HFF-Myc (cell line): ENCODE results near the gene USP40.

Source experiments
- DNase-seq: peaks from one replicate; pipeline ENCODE4 v3.0.0-alpha.2; 2011; ENCODE audit warnings: low read depth; ENCODE audit errors: extremely low read depth
- H3K4me3 ChIP-seq: replicated peaks from 2 replicates; pipeline ENCODE4 v1.5.1; 2011; ENCODE audit warnings: low read depth, mild to moderate bottlenecking, control low read depth, low read length
- TF ChIP-seq, protein P1 (sequence below): IDR thresholded peaks from 2 replicates; pipeline ENCODE4 v1.5.1; 2012; ENCODE audit warnings: mild to moderate bottlenecking, low read depth, low read length, control low read depth; ENCODE audit errors: missing control alignments

The USP40 gene

DNA sequence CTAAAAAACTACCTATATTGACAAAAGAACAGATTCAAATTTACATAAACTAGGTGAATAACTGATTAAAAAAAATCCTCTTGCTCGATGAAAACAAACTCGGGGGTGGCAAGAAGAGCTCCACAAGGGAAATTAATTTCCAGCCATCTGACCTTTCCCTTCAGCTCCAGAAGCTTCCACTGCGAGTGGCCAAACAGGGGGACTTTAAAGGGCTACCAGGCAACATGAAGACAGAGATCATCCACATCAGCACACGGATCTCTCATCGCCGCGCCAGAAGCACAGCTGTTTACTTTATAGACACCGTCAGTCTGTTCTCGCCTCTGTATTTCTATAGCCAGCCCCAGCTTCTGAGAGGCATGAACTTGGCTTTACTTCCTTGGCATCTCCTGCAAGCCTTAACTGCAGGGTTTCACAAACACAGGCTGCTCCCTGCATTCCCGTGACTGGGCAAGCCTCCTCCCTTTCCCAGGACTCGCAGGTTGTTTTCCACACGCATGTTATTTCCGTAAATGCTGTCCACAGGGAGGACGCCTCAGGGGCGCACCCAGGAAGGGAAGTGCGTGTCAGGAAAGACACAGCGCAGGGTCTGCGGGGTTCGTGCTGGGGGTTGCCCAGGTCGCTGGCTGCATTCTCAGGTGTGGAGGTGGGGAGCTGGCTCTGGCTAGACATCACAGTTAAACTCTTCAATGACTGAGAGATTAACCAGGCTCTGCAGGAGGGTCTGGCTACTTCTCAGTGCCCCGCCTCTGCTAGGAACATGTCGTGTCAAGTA, 85.0 kb downstream of the USP40 start:
- H3K4me3 ChIP-seq = no peak overlapping the region
- TF ChIP-seq, protein P1, sequence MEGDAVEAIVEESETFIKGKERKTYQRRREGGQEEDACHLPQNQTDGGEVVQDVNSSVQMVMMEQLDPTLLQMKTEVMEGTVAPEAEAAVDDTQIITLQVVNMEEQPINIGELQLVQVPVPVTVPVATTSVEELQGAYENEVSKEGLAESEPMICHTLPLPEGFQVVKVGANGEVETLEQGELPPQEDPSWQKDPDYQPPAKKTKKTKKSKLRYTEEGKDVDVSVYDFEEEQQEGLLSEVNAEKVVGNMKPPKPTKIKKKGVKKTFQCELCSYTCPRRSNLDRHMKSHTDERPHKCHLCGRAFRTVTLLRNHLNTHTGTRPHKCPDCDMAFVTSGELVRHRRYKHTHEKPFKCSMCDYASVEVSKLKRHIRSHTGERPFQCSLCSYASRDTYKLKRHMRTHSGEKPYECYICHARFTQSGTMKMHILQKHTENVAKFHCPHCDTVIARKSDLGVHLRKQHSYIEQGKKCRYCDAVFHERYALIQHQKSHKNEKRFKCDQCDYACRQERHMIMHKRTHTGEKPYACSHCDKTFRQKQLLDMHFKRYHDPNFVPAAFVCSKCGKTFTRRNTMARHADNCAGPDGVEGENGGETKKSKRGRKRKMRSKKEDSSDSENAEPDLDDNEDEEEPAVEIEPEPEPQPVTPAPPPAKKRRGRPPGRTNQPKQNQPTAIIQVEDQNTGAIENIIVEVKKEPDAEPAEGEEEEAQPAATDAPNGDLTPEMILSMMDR = no peak
- DNase-seq = no peak

DNA sequence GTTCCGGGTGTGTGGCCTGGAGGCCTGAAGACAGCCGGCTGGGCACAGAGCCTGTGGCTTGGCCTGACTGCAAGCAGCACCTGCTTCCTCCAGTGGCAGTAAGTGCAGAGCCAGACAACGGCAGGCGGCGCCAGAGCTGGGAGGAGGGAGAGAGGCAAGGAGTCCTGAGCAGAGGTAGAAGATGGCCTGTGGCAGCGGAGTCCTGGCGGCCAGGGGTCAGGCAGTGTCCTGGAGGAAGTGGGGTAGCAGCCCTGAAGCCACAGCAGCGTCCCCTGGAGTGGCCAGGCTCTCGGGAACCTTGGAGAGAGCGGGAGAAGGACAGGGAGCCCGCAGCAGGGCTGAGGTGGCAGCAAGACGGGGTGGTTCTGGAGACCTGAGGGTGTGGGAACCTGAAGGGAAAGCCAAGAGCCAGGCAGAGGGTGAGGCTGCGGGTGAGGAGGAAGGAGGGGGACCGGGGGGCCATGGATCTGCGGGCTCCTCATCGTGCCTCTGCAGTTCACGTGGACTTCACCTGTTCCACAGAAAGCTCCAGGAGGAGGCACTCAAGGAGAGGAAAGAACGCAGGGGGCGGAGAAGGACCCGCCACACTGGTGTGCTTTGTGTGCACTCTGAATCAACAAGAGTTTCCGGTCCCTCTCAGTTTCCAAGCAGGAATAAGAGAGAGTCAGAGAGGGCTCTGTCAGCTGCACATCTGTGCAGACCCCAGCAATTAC, 85.9 kb downstream of the USP40 start:
- no peak for DNase-seq
- no peak overlapping the region for H3K4me3 ChIP-seq
- TF ChIP-seq, protein P1 = no peak

DNA sequence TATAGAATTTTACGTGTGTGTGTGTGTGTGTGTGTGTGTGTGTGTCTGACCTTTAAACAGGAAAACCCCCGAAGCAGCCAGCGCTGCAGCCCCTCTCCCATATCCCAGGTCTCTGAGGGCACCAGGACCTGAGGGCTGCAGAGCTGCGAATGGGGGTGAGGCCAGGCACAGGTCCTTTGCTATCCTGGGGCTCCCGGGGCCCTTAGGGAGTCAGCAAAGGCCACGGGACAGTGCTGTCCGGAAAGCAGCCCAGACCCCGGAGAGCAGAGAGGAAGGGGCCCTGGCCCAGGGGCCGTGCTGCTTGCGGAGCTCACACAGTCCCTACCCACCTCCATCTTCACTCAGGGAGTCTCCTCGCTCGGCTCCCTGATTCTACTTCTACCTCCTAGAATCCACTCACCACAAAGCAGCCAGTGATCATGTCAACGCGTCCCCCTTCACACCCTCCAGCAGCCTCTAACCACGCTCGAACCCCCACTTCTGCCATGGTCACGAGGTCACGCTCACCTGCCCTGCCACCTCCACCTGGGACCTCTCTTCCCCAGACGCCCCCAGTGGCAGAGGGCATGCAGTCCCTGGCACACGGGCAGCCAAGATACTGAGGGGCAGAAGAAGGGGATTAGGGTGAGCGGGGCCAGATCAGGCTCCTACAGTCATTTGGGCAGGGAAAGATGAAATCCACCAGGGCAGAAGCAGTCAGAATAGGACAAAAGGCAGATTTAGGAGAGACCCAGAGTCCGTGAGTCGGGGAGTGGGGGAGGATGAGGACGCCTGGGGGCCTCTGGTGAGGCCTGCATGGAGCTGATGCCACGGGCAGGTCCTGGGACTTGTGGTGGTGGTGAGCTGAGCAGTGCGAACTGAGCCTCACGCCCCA, 86.7 kb downstream of the USP40 start:
- H3K4me3 ChIP-seq = no peak overlapping the region
- TF ChIP-seq, protein P1 = no peak
- no peak for DNase-seq

DNA sequence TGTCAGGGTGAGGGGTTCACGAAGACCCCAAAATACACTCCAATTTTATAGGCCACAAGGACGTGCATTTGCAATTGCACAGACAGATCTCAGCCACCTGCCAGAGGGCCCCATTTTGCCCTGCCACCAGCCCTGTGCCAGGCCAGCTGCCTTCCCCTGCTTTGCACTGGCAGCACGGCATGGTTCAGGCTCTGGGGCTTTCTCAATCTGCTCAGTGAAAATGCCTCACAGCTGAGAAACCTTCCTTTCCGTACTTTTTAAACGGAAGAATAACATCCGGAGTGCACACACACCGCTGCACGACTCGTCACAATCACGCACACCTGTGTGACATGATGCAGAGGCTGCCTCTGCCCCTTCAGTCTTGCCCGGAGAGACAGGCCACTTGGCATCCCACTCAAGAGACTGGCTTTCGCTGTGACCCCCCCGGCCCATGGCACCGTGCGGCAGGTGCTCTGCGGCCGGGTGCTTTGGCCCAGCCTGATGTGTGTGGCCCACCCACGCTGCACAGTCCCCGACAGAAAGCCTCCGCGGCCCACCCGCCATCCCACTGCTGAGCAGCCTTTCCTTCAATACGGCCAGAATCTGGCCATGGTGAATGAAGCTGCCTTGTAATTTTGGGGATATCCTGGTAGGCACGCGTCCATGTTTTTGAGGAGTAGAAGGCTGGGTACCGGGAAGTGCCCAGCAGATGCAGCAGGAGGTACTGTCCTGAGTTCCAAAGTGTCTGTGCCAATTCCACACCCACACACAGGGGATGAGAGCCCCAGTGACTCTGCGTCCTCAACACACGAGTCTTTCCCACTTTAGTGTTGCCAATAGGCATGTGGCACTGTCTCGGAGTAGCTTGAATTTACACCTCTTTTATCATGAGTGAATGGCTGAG, 88.8 kb downstream of the USP40 start:
- no peak overlapping the region for H3K4me3 ChIP-seq
- DNase-seq = no peak
- TF ChIP-seq, protein P1 = no peak

DNA sequence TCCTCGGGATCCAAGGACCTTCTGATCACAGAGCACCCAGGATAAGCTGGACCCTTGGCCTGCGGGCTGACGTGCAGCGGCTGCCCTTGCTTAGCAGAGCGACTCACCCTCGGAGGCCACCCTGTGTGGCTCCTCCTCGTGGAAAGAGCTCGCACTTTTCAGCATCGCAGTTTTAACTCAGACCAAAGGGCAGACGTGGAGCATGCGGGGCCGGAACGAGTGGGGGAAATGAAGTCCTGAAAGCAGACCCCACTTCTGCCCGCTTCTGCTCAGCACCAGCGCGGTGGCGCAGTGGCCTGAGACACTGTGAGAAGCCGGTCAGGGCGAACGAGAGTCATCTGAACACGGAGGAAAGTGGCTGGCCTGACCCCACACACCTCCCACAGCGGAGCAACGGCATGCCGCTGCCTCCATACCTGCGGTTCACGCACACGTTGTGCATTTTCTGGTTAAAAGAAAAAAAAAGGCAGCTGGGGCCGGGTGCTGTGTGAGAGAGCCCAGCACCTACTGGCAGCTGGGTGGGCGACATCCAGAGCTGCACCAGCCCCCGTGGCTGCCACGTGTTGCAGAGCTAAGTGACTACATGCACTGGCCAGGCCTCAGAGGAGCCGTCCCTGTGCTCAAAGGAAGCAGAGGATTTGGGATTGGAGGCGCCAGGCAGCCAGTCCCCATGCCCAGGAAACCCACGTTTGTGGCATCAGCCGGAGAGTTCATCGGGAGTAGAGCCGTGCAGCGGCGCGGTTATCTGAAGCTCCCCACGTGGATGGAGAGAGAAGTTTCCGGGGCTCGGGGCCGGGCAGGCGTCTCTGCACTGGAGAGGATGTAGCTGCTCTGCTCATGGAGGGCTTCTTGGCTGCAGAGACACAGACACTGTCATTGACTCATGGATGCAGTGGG, 89.7 kb downstream of the USP40 start:
- TF ChIP-seq, protein P1 = no peak
- H3K4me3 ChIP-seq = no peak overlapping the region
- no peak for DNase-seq
